ENCODE measurements around the gene ISL1. TPM values are rescaled to one million over a fixed set of nuclear protein-coding genes. Genes with fewer than 3 reads are reported as not detected.

ISL1 gene
- polyA plus RNA-seq, 1 donor (not counting 4 experiments of a cell fraction or from before 2014, with no cell fraction given), result 4.5 TPM

DNA sequence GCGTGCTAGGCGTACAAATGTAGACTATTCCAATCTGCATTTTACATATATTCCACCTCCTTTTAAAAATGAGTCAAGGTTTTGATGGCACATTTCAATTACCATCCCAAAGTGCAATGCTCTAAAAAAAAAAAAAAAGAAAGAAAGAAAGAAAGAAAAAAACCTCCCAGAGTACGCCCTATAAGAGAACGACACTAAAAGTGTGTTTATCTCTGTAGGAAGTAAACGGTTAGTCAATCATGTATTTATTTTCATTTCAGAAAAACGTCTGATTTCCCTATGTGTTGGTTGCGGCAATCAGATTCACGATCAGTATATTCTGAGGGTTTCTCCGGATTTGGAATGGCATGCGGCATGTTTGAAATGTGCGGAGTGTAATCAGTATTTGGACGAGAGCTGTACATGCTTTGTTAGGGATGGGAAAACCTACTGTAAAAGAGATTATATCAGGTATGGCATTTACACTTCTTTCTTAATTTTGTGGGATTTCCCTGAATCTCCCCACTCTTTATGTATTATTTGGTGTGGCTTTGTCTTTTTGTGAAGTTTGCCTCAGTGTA is 1.1 kb downstream of the ISL1 start:
- Histone ChIP-seq H3K9me3 (ENCODE audit: control insufficient read depth, low read depth, low read length) (no peaks in the 10 kb centered on the region), H3K27me3 (ENCODE audit: control insufficient read depth, extremely low read depth, insufficient read depth, low read length) (peaks cover 2% of the 10 kb centered on the region), H3K9ac (ENCODE audit: control insufficient read depth, extremely low read depth, insufficient read depth, low read length) (peak overlapping the region; percentile 81), H3K9me1 (ENCODE audit: control insufficient read depth, extremely low read depth, insufficient read depth, low read length) (no peaks in the 10 kb centered on the region), H3K36me3 (ENCODE audit: control insufficient read depth in 2 of 2, extremely low read depth in 1 of 2, insufficient read depth in 2 of 2, low read length in 2 of 2) (peaks cover 0 to 7% of the 10 kb centered on the region in 2 experiments), H2AFZ (ENCODE audit: control insufficient read depth, low read length) (peak overlapping the region; percentile 77), H3K4me2 (ENCODE audit: control insufficient read depth, extremely low read depth, insufficient read depth, low read depth, low read length) (peak overlapping the region; percentile 90), H3K79me2 (ENCODE audit: control insufficient read depth, insufficient read depth, low read length) (peaks cover 47% of the 10 kb centered on the region), H3K27ac (ENCODE audit: control insufficient read depth, insufficient read depth, low read length) (peak overlapping the region; percentile 78), H3K4me1 (ENCODE audit: control insufficient read depth, extremely low read depth, insufficient read depth, low read length) (peaks cover 25% of the 10 kb centered on the region), H3K4me3 (ENCODE audit: control insufficient read depth in 2 of 3, extremely low read depth in 1 of 3, insufficient read depth in 2 of 3, low read depth in 1 of 3, low read length in 3 of 3) (peak overlapping the region; percentile 66 to 76 (median 72)), H4K20me1 (ENCODE audit: control insufficient read depth, extremely low read depth, insufficient read depth, low read length) (no peaks in the 10 kb centered on the region)
- dilution Hi-C loops (cut with MboI; ENCODE audit: extremely low pct_ligation_motif_present, low sequenced_read_pairs), result no loop called here
- TF ChIP-seq, protein P1, sequence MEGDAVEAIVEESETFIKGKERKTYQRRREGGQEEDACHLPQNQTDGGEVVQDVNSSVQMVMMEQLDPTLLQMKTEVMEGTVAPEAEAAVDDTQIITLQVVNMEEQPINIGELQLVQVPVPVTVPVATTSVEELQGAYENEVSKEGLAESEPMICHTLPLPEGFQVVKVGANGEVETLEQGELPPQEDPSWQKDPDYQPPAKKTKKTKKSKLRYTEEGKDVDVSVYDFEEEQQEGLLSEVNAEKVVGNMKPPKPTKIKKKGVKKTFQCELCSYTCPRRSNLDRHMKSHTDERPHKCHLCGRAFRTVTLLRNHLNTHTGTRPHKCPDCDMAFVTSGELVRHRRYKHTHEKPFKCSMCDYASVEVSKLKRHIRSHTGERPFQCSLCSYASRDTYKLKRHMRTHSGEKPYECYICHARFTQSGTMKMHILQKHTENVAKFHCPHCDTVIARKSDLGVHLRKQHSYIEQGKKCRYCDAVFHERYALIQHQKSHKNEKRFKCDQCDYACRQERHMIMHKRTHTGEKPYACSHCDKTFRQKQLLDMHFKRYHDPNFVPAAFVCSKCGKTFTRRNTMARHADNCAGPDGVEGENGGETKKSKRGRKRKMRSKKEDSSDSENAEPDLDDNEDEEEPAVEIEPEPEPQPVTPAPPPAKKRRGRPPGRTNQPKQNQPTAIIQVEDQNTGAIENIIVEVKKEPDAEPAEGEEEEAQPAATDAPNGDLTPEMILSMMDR (optimal IDR thresholded peaks at IDR 0.05 in 1 of 3, IDR thresholded peaks at IDR 0.05 in 1 of 3, conservative IDR thresholded peaks at IDR 0.05 in 1 of 3; ENCODE audit: extremely low read depth in 1 of 3, insufficient read depth in 2 of 3, low read length in 3 of 3), result no peak
- no peak for TF ChIP-seq EZH2 (IDR thresholded peaks at IDR 0.05; ENCODE audit: low read length)
- DNase-seq (ENCODE audit: low read depth, low spot score) (no peak), FAIRE-seq (no peak)

DNA sequence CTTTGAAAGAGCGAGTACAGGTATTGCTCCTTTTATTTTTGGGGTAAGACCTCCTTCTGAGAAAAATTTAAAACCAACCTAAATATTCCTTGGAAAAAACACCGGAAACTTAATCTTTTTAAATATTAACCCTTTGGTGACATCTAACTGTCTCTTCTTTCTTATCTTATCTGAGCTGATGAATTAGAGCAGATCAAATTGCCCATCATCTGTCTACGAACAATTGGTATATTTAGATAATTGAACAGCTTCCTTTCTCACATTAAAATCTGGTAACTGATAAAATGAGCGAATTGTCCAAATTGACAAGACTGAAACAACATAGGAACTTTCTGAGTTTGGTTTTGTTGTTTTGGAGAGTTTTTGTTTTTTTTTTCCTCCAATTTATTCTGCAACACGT is 2.0 kb downstream of the ISL1 start:
- Histone ChIP-seq H3K27ac (ENCODE audit: control insufficient read depth, insufficient read depth, low read length) (peak overlapping the region; percentile 78), H3K79me2 (ENCODE audit: control insufficient read depth, insufficient read depth, low read length) (peaks cover 47% of the 10 kb centered on the region), H3K4me2 (ENCODE audit: control insufficient read depth, extremely low read depth, insufficient read depth, low read depth, low read length) (peak overlapping the region; percentile 90), H3K9me3 (ENCODE audit: control insufficient read depth, low read depth, low read length) (no peaks in the 10 kb centered on the region), H3K9ac (ENCODE audit: control insufficient read depth, extremely low read depth, insufficient read depth, low read length) (peak overlapping the region; percentile 62), H4K20me1 (ENCODE audit: control insufficient read depth, extremely low read depth, insufficient read depth, low read length) (no peaks in the 10 kb centered on the region), H3K4me3 (ENCODE audit: control insufficient read depth in 2 of 3, extremely low read depth in 1 of 3, insufficient read depth in 2 of 3, low read depth in 1 of 3, low read length in 3 of 3) (peak overlapping the region; percentile 66 to 76 (median 72)), H3K27me3 (ENCODE audit: control insufficient read depth, extremely low read depth, insufficient read depth, low read length) (no peaks in the 10 kb centered on the region), H3K4me1 (ENCODE audit: control insufficient read depth, extremely low read depth, insufficient read depth, low read length) (peaks cover 25% of the 10 kb centered on the region), H3K36me3 (ENCODE audit: control insufficient read depth in 2 of 2, extremely low read depth in 1 of 2, insufficient read depth in 2 of 2, low read length in 2 of 2) (peaks cover 0 to 7% of the 10 kb centered on the region in 2 experiments), H2AFZ (ENCODE audit: control insufficient read depth, low read length) (no peak overlapping the region), H3K9me1 (ENCODE audit: control insufficient read depth, extremely low read depth, insufficient read depth, low read length) (no peaks in the 10 kb centered on the region)
- dilution Hi-C loops (cut with MboI; ENCODE audit: extremely low pct_ligation_motif_present, low sequenced_read_pairs), result no loop called here
- DNase-seq (ENCODE audit: low read depth, low spot score) (no peak), FAIRE-seq (peak; percentile 5)
- no peak for TF ChIP-seq EZH2 (IDR thresholded peaks at IDR 0.05; ENCODE audit: low read length)
- TF ChIP-seq, protein P1 (optimal IDR thresholded peaks at IDR 0.05 in 1 of 3, IDR thresholded peaks at IDR 0.05 in 1 of 3, conservative IDR thresholded peaks at IDR 0.05 in 1 of 3; ENCODE audit: extremely low read depth in 1 of 3, insufficient read depth in 2 of 3, low read length in 3 of 3), result no peak
